ENCODE results near the gene AP1S1.

AP1S1 gene

DNA sequence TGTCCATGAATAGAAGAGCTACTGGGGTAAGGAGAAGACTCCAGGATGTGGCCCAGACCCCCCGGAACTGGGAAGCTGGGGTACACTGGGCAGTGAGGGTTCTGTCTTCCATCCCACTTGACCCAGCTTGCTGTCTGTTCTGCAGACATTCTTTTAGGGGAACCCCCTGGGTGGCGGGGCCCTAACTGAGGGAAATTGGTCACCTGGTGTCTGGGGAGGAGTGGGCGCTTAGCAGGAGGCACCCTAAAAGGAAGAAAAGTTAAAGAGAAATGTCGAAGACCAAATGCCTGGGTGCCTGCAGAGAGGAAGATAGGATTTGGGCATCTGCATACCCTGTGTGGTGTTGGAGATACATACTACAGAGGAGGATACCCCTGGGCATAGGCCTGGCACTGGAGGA is 1.0 kb downstream of the AP1S1 start:
- FAIRE-seq (no peak), DNase-seq (ENCODE audit: extremely low spot score, insufficient read length, low read depth) (no peak)

DNA sequence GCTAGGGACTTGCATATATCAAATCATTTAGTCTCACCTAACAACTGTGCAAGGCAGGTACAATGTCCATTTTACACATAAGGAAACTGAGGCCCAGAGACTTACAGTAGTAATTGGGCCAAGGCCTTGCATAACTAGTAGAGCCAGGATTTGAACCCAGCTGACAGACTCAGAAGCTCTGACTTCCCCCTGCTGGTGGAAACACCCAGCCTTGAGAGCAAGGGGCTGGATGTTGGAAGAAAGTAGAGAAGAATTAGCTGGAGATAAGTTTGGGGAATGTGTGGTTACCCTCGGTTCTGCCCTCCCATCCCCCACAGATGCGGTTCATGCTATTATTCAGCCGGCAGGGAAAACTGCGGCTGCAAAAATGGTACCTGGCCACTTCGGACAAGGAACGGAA is 2.0 kb downstream of the AP1S1 start:
- FAIRE-seq (no peak), DNase-seq (ENCODE audit: extremely low spot score, insufficient read length, low read depth) (no peak)

DNA sequence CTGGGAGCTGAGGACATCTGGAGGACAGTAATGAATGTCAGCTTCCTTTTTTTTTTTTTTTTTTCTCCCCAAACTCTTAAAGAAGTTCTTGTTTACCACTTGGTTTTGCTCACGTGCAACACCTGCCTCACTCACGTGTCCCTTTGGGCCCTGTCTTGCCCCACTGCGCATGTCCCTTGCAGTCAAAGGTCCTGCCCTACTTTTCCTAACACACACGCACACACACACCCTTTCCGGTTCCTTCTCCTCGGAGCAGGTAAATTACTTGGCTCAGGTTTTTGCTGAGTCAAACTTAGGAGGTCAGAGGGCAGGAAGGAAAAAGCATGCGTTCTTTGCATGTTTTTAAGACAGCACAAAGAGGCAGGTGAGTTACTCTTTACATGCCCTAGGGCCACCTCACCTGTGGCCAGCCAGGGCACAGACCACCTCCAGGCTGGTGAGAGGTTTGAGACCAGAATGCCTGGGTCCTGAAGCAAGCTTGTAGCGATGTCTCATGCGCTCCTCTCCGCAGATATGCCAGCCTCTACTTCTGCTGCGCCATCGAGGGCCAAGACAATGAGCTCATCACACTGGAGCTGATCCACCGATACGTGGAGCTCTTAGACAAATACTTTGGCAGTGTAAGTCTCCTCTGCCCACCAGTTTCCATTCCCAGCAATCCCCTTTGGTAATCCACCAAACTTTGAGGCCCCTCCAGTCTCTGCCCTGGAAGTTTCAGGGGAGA is 2.8 kb downstream of the AP1S1 start:
- no peak for FAIRE-seq
- DNase-seq (ENCODE audit: extremely low spot score, insufficient read length, low read depth): no peak

DNA sequence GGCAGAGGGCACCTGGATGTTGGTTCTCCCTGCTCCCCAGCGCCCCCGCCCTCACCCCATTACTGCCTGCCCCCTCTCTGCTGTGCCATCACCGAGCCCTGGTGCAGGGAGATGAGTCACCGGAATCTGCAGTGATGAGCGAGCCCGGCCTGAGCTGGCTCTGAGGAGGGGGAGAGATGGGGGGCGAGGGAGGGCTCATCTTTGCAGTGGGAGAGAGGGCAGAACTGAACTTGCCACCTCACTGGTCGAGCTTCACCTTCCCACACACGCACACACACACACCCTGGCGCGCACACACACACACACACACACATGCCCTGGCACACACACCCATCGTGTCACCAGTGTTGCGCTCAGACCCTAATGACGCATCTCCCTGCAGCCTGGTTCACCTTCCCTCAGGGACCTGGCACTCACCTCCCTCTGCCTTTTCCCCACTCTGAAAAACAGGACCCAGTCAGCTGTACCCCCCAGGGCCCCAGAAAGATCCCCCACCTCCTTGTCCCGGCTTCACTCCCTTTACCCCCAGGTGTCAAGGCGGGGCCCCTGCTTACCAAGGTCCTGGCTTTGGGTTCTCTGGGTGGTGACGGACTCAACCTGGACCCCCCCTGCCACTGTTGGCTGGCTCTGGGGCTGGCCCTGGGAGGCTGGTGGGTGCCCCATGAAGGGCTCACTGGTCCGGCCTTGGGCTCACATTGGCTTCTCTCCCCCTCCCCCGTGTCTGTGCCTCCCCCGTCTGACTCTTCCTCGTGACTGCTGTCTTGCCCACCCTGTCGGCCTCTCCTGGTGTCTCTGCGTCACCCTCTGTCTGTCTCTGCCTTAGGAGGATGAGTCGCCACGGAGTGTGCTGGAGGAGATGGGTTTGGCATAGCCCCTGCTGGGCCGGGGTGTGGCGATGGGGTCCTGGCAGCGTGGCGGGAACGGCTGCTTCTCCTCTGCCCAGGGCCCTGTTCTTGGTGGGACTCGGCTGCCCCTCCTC is 5.7 kb downstream of the AP1S1 start:
- FAIRE-seq: no peak
- DNase-seq (ENCODE audit: extremely low spot score, insufficient read length, low read depth): no peak

DNA sequence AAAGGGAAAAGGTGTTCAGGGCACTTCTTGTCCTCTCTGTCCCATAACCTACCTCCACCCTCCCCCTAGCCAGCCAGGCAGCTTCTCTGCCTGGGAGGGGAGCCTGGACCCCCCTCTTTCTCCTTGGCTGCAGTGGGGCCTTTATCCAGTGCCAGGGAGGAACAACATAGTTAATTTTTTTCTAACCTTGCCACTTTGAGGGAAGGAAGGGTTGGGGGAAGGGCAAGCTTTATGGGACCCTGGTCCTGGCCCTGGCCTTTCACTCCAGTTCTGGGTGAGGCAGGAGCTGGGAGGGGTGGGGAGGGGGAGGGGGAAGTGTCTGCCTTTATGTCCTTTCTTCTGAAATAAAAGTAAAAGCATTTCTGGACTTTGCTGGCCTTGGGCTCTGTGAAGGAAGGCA is 6.6 kb downstream of the AP1S1 start:
- no peak for FAIRE-seq
- DNase-seq (ENCODE audit: extremely low spot score, insufficient read length, low read depth): no peak

DNA sequence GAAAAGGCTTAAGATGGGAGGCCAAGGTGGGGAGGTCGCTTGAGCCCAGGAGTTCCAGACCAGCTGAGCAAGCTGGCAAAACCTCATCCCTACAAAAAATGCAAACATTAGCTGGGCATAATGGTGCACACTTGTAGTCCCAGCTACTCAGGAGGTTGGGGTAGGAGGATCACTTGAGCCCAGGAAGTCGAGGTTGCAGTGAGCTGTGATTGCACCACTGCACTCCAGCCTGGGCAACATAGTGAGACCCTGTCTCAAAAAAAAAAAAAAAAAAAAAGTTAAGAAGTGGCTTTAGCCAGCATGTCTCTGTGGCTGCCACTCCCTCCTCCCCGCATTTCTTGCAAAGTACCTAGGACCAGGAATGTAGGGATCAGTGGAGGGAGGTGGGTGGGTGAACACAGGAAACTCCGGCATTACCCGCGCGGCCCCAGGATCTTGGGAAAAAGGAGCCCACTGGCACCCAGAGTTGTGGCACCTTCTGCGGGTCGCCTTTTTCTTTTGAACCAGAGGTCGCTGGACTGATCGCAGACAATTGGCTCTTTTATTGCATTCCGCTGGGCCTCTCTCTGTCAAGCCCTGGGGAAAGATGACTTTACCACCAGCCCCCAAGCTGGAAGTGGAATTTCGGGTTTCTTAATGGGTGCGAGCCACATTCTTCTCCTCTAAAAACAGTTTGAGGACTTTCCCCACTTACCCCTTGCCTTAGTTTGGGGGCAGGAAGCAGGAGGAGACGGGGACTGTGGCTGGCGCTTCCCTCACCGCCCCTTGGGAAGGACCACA is 7.6 kb downstream of the AP1S1 start:
- FAIRE-seq (no peak), DNase-seq (ENCODE audit: extremely low spot score, insufficient read length, low read depth) (no peak)

DNA sequence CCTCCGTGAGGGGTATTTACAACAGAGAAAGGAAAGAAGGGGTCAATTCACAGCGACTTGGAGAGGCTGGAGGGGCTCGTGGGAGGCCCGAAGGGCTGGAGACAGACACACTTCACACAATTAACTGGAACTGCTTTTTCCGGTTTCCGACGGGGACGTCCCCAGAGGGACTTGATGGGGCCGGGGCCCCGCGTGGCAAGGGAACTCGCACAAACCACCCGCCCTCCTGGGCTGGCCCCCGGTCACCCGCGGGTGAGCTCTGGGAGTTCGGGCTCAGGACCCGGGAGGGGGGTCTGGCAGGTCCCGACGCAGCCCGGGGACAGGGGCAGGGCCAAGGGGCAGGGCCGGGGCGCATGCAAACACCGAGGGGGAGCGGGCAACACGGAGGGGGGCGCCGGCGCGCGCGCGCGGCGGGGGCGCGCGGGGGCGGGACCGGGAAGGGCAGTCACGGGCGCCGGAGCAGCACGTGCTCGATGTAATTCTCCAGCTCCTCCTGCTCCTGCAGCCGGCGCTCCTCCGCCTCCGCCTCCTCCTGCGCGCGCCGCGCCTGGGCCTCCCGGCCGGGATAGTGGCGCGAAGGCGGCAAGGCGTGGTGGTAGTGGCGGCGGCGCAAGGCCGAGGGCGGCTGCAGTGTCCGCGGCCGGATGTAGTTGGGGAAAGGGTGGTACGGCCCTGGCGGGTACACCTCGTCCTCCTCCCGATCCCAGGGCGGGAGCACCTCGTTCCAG is 8.4 kb downstream of the AP1S1 start:
- DNase-seq (ENCODE audit: extremely low spot score, insufficient read length, low read depth): no peak
- no peak for FAIRE-seq

DNA sequence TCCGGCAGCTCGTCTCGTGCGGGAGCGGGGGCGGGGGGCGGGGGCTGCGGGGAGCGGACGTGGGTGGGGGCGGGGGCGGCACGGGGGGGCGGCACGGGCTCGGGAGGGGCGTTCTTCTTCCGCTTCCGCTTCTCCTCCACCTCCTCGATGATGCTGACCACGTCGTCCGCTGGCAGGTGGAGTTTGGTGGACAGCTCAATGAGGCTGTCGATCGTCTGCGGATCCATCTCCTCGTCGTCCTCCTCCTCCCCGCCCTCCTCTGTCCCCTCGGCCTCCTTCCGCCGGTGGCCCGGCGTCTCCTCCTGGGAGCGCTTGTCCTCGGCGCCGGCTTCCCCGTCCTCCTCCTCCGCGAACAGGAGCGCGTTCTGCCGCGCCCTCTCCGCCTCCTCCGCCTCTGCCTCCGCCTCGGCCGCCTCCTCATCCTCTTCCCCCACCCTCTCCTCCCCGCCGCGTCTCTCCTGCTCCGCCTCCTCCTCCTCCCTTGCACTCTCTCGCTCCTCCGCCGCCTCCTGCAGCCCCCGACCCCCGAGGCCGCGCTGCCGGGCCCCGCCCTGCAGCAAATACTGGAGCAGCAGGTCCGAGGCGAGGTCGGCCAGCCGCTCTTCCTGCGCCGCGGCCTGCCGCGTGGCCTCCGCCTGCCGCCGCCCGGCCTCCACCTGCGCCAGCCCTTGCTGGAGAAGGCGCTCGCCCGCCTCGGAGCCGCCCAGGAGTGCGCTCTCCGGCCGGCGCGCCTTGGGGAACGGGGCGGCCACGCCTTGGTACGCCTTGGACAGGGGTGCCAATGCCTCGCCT is 9.2 kb downstream of the AP1S1 start:
- DNase-seq (ENCODE audit: extremely low spot score, insufficient read length, low read depth): no peak
- FAIRE-seq: no peak

DNA sequence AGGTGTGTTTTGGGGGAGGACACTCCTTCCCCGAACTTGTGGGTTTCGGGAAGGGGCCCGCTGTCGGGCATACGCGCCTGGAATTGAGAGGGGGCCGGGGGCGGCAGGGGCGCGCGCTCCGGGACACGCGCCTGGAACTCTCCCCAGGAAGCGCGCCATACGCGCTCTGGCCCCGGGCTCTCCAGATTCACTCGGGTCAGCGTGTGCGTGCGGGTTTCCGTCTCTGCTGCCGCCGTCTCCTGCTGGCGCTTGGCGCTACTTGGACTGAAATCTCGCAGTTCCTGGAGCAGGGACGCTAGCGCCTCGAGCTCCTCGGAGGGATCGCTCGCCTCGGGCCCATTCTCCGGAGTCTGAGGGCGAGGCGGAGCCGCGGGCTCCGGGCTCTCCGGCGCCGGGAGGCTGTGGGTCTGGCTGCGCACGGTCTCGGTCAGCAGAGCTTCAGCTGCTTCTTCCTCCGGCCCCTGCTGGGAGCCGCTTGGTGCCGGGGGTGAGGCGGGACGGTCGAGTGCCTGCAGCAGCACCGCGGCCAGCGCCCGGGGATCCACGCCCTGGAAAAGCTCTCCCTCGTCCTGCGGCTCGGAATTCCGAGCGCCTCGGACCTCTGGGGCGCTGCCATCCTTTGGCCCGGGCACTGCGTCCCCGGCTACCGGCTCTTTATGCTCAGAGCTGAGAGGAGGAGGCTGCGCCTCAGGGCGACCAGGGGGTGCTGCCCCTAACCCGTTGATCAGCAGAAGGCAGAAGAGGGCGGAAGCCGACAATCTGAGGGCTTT is 10.0 kb downstream of the AP1S1 start:
- FAIRE-seq (no peak), DNase-seq (ENCODE audit: extremely low spot score, insufficient read length, low read depth) (no peak)

DNA sequence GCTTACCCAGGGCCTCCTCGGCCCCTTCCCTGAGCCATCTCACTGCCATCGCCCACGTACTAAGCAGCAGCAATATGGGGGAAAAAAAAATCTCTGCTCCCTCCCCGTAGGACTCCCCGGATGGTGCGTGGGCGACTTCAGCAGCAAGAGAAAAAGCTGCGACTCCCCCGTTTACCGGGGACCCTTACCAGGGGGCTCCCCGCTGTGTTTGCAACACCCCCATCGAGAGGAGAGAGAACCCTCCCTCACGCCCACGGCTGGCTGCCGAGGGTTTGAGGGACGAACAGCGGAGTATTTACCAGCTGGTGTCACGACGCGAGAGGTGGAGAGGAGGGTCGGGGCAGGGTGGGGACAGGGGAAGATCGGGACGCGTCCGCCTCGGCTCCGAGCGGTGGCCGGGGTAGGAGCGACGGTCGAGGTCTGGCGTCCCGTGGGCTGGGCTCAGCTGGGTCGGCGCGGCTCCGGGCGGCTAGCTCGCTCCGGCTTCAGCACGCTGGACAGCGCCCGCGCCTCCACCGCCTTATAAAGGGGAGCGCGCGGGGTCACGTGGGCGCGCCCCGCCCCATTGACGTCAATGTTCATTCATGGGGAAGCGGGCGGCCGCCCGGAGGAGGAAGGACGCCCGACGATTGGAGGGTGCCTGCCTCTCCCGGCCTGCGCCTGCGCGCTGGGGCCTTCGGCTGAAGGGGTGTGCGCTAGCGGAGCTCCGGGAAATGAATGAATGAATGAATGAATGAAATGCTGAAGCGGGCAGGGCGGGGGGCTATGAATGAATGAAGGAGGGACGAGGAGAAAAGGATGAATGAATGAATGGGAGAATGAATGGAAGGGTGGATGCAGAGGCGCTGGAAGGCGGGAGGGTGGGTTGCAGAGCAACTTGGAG is 11.0 kb downstream of the AP1S1 start, which contains the start of gene VGF:
TSS of gene VGF (minus strand) at position 495 of the 883 bp plus-strand sequence. CDS start 726 bp downstream, outside the sequence.
- DNase-seq (ENCODE audit: extremely low spot score, insufficient read length, low read depth): peak; percentile 80
- FAIRE-seq: peak; percentile 70

DNA sequence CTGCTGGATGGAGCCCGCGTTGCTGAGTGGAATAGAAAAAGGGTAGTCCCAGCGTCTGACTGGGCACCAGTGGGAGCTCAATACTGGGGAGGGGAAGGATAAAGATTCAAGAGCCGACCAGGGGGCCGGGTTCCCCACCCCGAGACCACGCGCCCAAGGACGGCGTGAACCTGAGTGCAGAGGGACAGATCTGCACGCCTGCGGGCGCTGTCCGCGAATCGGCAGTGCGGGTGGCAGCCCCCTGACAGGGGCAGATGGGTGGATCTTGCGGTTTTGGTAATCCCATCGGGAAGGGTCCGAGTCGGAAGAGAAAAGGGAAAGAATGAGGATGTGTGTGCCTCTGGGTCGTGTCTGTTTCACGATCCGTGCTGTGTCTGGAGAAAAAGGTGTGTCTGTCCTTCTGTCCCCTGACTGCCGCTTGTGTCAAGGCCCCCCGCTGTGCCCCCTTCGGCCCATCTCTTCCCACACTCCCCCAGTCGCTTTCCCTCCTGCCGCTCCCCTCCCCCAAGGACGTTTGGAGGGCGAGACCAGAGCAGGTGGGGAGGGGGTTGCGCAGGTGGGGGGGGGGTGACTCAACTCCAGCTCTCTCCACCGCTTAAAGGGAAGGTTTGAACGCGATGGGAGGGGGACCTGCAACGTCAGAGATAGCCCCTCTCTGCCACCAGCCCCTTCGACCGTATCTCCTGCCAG is 11.8 kb downstream of the AP1S1 start:
- no peak for FAIRE-seq
- no peak for DNase-seq (ENCODE audit: extremely low spot score, insufficient read length, low read depth)

DNA sequence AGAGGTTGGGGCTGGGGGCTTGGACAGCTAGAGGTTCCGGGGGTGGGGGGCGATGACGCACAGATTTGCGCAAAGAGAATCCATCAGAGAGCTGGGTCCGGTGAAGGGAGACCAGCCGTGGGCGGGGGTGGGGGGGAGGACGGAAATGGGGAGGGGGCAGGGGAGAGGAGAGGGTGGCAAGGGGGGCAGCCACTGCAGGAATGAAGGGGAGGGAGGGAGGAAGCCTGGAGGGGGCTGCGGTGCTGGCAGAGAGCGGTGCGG is 12.3 kb downstream of the AP1S1 start:
- FAIRE-seq (no peak), DNase-seq (ENCODE audit: extremely low spot score, insufficient read length, low read depth) (no peak)

DNA sequence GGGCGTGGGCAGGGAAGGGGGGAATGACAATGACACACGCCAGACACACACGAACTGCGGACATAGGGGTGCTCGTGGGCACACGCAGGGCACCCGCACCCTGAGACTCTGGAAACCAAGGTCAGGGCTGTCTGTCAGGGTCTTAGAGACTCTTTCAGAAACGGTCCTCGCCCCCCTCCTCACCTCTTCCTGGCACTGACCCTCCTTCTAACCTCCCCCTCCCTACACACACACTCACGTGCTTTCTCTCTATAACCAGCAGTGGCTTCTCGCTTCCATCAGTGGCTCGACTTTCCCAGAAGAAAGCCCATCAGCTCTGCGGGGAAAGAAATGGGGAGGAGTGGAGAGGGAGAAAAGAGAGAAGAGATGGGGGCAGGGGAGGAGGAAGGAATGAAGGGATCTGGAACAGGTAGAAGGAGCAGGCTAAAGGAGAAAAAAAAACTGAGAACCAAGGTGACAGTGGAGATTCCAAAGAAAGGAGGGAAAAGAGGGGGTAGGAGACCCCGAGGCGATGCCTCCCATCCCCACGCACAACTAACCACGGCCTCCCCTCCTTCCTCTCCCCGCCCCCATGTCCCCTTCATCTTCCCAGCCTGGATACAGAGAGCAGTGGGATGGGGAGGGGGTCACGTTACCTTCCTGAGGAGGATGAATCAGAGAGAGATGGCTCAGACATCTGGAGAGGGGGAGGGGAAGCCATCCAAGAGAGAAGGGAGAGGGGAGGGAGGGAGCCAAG is 12.8 kb downstream of the AP1S1 start:
- DNase-seq (ENCODE audit: extremely low spot score, insufficient read length, low read depth): no peak
- no peak for FAIRE-seq

DNA sequence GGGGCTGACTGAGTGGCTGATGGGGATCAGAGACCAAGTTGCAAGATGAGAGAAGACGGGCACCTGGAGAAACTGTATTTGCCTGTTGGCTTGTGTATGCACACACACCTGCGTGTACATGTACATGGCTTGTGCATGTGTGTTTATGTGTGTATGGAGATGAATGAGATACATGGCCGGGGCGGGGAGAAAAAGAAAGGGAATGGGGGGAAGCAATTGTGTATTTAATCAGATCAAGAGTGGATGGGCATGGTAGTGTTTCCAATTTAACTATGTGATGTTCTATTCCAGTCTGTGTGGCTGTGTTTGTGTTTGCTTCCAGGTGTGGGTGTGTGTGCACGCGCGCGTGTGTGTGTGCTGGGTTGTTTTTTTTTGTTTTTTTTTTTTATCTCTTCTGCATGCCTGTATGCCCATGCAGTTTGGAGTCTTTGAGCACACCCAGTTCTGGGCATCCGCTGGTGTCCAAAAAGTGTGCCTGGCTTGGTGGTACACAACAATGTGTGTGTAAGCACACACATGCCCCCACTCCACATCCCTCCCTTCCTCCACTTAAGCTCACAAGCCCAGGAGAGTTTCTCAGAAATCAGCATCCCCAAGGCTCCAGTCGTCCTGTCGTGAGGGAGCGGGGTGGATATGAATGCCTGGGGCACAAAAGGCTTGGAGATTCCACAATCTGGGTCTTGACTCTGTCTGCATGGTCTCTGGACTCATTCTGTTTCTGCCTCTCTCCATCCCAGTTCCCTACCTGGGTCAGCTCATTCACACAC is 13.6 kb downstream of the AP1S1 start:
- FAIRE-seq (no peak), DNase-seq (ENCODE audit: extremely low spot score, insufficient read length, low read depth) (no peak)

DNA sequence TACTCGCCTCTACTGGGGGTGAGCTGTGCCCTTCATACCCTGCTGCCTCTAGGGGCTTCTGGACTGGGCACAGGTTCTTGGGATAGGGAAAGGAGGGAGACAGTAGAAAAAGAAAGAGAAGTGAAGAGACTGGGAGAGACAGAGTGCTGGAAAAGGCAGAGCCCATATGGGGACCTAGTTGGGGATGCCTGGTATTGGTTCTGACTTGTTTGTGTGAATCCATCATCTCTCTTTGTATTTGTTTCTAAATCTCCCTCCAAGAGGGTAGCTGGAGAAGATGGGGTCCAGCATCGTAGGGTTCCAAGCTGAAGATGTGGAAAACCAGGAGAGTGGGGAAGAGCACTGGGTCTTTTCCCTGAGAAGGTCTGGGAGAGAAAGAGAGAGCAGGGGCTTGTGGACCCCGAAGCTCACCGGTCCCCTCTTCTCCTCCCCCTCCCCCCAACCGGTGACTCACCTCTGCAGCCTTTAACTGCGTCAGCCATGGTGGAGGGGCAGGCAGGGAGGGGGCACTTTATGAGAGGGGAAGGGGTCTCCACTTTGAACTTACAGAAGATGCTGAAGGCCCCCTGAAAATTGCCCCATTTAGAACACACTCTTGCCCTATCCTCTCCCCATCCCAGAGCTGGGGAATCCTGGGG is 14.3 kb downstream of the AP1S1 start:
- DNase-seq (ENCODE audit: extremely low spot score, insufficient read length, low read depth) (no peak), FAIRE-seq (no peak)

Data from GM18507 (cell line).